Loucy (cell line): ENCODE data around the gene BEX1.
A peak's percentile ranks its signal among the peaks of the same experiment; 100 is the strongest.

Experiments
- EZH2phosphoT487 ChIP-seq: fragments of 200-600 bp; IDR thresholded peaks from 2 replicates; pipeline ENCODE4 v1.6.1; 2018; ENCODE audit warnings: antibody characterized with exemption, mild to moderate bottlenecking, moderate library complexity, borderline replicate concordance
- TF ChIP-seq, protein P1 (sequence below): fragments of 200-600 bp; sonication (generic); conservative IDR thresholded peaks from 2 replicates; pipeline ENCODE4 v1.5.1; 2014; ENCODE audit warnings: mild to moderate bottlenecking, antibody characterized with exemption, low read length

DNA sequence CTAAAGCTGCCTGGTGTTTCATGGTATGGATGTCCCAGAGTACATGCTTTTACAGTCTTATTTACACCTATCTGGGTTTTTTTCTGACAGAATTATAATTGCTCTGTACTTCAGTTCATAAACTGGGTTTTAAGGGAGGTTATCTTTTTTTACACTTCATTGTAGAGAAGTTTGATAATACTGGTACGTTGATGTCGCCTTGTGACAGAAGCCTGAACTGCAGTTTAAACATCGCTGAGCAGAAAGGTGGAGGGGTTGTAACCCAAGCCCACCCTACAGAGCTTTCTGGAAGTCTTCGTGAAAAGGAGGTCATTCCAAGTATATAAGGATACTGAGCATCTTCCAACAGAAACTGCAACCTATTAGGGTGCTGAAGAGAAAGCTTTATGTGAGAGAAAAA lies 46.4 kb downstream of the BEX1 start:
- TF ChIP-seq, protein P1, sequence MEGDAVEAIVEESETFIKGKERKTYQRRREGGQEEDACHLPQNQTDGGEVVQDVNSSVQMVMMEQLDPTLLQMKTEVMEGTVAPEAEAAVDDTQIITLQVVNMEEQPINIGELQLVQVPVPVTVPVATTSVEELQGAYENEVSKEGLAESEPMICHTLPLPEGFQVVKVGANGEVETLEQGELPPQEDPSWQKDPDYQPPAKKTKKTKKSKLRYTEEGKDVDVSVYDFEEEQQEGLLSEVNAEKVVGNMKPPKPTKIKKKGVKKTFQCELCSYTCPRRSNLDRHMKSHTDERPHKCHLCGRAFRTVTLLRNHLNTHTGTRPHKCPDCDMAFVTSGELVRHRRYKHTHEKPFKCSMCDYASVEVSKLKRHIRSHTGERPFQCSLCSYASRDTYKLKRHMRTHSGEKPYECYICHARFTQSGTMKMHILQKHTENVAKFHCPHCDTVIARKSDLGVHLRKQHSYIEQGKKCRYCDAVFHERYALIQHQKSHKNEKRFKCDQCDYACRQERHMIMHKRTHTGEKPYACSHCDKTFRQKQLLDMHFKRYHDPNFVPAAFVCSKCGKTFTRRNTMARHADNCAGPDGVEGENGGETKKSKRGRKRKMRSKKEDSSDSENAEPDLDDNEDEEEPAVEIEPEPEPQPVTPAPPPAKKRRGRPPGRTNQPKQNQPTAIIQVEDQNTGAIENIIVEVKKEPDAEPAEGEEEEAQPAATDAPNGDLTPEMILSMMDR: peak; percentile 47
- TF ChIP-seq EZH2phosphoT487: no peak
